ENCODE measurements around the gene TUBA8. TPM values are rescaled to one million over a fixed set of nuclear protein-coding genes. Genes with fewer than 3 reads are reported as not detected.

The TUBA8 gene
- total RNA-seq (4.0 and 6.9 TPM in 2 replicates), polyA plus RNA-seq (8.9 and 10.7 TPM in 2 replicates), polyA minus RNA-seq (5.2 and 5.9 TPM in 2 replicates), Bru-seq, nascent RNA (percentile 46 among the genes with signal in this experiment), BruChase-seq, experiment 1, labeled RNA remaining after a 6-hour chase (percentile 51 among the genes with signal in this experiment), BruChase-seq, experiment 2, labeled RNA remaining after a 2-hour chase (percentile 51 among the genes with signal in this experiment)
- polyA plus RNA-seq (2011; cell fraction: cytosol; rRNA removed) = 4.8 and 5.3 TPM in 2 replicates
- polyA plus RNA-seq (2011; cell fraction: nucleus; rRNA removed) = 6.3 and 6.6 TPM in 2 replicates
- polyA plus RNA-seq (2012) = 5.9 and 8.2 TPM in 2 replicates
- 0.72 TPM for polyA minus RNA-seq (2011; cell fraction: cytosol; rRNA and poly(A)+ RNA removed)
- polyA minus RNA-seq (2011; cell fraction: nucleus; rRNA and poly(A)+ RNA removed) = 2.9 and 3.3 TPM in 2 replicates
- long read RNA-seq, partial matches to known transcripts = 2 of 7 reads
- long read RNA-seq, other reads (novel, unspliced or antisense) = 2 of 7 reads

GRCh38 chr22:18110194-18110953 is at the start of gene TUBA8:
TSS of gene TUBA8 (plus strand) at chr22:18110809. CDS start at chr22:18110866, 57 bp downstream.
- H4K20me1 ChIP-seq (replicated peaks; ENCODE audit: control insufficient read depth, extremely low read depth, insufficient read depth, low read length) = no peaks in the 10 kb centered on the region
- peak within 1 kb of the TSS; percentile 94 for H2AFZ ChIP-seq (ENCODE audit: low read depth, low read length)
- dilution Hi-C loops (cut with MboI; ENCODE audit: extremely low pct_ligation_motif_present, low sequenced_read_pairs) = no loop called here
- H3K79me2 ChIP-seq (ENCODE audit: control insufficient read depth, insufficient read depth, low read length) = no peaks in the 10 kb centered on the region
- H3K36me3 ChIP-seq (ENCODE audit: control insufficient read depth in 2 of 2, extremely low read depth in 1 of 2, insufficient read depth in 2 of 2, low read length in 2 of 2) = no peaks in the 10 kb centered on the region
- ChIA-PET POLR2A (no interaction called here), CTCF (interaction anchor here (1.2 to 1.8 kb wide), 3 partner anchors 11 to 34 kb away, joined by 3 to 6 read pairs (median 3); no protein-coding TSS in a partner anchor)
- BruUV-seq (replicated peaks) = no TSS peak
- H3K4me1 ChIP-seq (ENCODE audit: control insufficient read depth, extremely low read depth, insufficient read depth, low read length) = peaks cover 19% of the 10 kb centered on the region
- TF ChIP-seq POLR2A (IDR thresholded peaks at IDR 0.05; ENCODE audit: low read depth, low read length) (no peak), EZH2 (IDR thresholded peaks at IDR 0.05; ENCODE audit: borderline replicate concordance, low read depth, low read length, severe bottlenecking) (no peak), GATA2 (IDR thresholded peaks at IDR 0.05; ENCODE audit: insufficient read depth, insufficient read length, low read depth, low read length) (no peak), POLR2AphosphoS5 (IDR thresholded peaks at IDR 0.05; ENCODE audit: insufficient read depth, low read depth, low read length) (no peak), JUN (IDR thresholded peaks at IDR 0.05; ENCODE audit: borderline replicate concordance, insufficient read depth, insufficient read length, low read depth) (no peak), FOS (IDR thresholded peaks at IDR 0.05; ENCODE audit: borderline replicate concordance, insufficient read depth, low read length) (no peak), MYC (IDR thresholded peaks at IDR 0.05; ENCODE audit: low read depth, low read length) (no peak)
- TF ChIP-seq, protein P1, sequence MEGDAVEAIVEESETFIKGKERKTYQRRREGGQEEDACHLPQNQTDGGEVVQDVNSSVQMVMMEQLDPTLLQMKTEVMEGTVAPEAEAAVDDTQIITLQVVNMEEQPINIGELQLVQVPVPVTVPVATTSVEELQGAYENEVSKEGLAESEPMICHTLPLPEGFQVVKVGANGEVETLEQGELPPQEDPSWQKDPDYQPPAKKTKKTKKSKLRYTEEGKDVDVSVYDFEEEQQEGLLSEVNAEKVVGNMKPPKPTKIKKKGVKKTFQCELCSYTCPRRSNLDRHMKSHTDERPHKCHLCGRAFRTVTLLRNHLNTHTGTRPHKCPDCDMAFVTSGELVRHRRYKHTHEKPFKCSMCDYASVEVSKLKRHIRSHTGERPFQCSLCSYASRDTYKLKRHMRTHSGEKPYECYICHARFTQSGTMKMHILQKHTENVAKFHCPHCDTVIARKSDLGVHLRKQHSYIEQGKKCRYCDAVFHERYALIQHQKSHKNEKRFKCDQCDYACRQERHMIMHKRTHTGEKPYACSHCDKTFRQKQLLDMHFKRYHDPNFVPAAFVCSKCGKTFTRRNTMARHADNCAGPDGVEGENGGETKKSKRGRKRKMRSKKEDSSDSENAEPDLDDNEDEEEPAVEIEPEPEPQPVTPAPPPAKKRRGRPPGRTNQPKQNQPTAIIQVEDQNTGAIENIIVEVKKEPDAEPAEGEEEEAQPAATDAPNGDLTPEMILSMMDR (IDR thresholded peaks at IDR 0.05; ENCODE audit: extremely low read depth in 1 of 2, insufficient read depth in 1 of 2, low read depth in 1 of 2, low read length in 2 of 2) = no peak
- TF ChIP-seq, protein P2, sequence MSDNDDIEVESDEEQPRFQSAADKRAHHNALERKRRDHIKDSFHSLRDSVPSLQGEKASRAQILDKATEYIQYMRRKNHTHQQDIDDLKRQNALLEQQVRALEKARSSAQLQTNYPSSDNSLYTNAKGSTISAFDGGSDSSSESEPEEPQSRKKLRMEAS (IDR thresholded peaks at IDR 0.05; ENCODE audit: insufficient read depth, insufficient read length) = no peak
- no peaks in the 10 kb centered on the region for H3K9me1 ChIP-seq (replicated peaks; ENCODE audit: control insufficient read depth, extremely low read depth, insufficient read depth, low read length)
- peak within 1 kb of the TSS; percentile 39 to 67 (median 39) for H3K4me3 ChIP-seq (replicated peaks in 1 of 3; ENCODE audit: insufficient read depth in 1 of 3, low read depth in 1 of 3, low read length in 3 of 3)
- FAIRE-seq (peak; percentile 68), DNase-seq (ENCODE audit: low read depth, low spot score) (peak; percentile 29)
- intact Hi-C loops (cut with micrococcal nuclease) = no loop called here
- no peak within 1 kb of the TSS for H3K27ac ChIP-seq (ENCODE audit: insufficient read depth, low read depth, low read length)
- peak within 1 kb of the TSS; percentile 31 for H3K9ac ChIP-seq (replicated peaks; ENCODE audit: extremely low read depth, insufficient read depth, low read length)
- H3K9me3 ChIP-seq (replicated peaks; ENCODE audit: control insufficient read depth, insufficient read depth, low read length) = no peaks in the 10 kb centered on the region
- no peaks in the 10 kb centered on the region for H3K27me3 ChIP-seq (ENCODE audit: control insufficient read depth in 2 of 2, insufficient read depth in 2 of 2, low read length in 2 of 2)
- peak within 1 kb of the TSS; percentile 70 for H3K4me2 ChIP-seq (ENCODE audit: insufficient read depth, low read length)
